Hematopoietic multipotent progenitor cell (in vitro differentiated cells): ENCODE measurements around the gene CACNA1C. TPM values are rescaled to one million over a fixed set of nuclear protein-coding genes. Genes with fewer than 3 reads are reported as not detected.

ENCODE experiments used
- DNase-seq, 3 donors: peaks; one replicate each; pipeline ENCODE4 v3.0.0-alpha.2; 2011 to 2015; ENCODE audit warnings: low read depth in 2 of 3, low spot score in 2 of 3
- total RNA-seq: library from RNA; depleted of rRNA; stranded (reverse); fragments of >200 nt; gene quantifications from one replicate; pipeline ENCODE4 v1.2.3, GENCODE V29; 2012

The CACNA1C gene
- total RNA-seq, 1 donor: 0.54 TPM

GRCh38 chr12:2136901-2137300 lies 84.1 kb downstream of the CACNA1C start:
- DNase-seq: no peak

- DNase-seq: no peak
Measured at GRCh38 chr12:2137711-2138110, 84.9 kb downstream of the CACNA1C start.

- DNase-seq: no peak
Measured at GRCh38 chr12:2138294-2138693, 85.5 kb downstream of the CACNA1C start.

GRCh38 chr12:2138871-2139308 lies 86.1 kb downstream of the CACNA1C start:
- DNase-seq: no peak

GRCh38 chr12:2139651-2140050 lies 86.9 kb downstream of the CACNA1C start:
- DNase-seq: no peak

GRCh38 chr12:2140858-2141519 lies 88.2 kb downstream of the CACNA1C start:
- DNase-seq: no peak

- DNase-seq: no peak
Measured at GRCh38 chr12:2142068-2142467, 89.3 kb downstream of the CACNA1C start.

GRCh38 chr12:2144951-2145350 lies 92.2 kb downstream of the CACNA1C start:
- DNase-seq: no peak

- no peak for DNase-seq
Measured at GRCh38 chr12:2145433-2145998, 92.7 kb downstream of the CACNA1C start.

- DNase-seq: no peak
Measured at GRCh38 chr12:2147335-2147734, 94.5 kb downstream of the CACNA1C start.

GRCh38 chr12:2149091-2149490 lies 96.3 kb downstream of the CACNA1C start:
- no peak for DNase-seq

GRCh38 chr12:2150833-2151232 lies 98.0 kb downstream of the CACNA1C start:
- DNase-seq: no peak

GRCh38 chr12:2151391-2151790 lies 98.6 kb downstream of the CACNA1C start:
- no peak for DNase-seq

- DNase-seq: no peak
Measured at GRCh38 chr12:2152134-2152533, 99.3 kb downstream of the CACNA1C start.

GRCh38 chr12:2154050-2154449 lies 101.3 kb downstream of the CACNA1C start:
- DNase-seq: no peak

GRCh38 chr12:2154521-2154920 lies 101.7 kb downstream of the CACNA1C start:
- DNase-seq: no peak

GRCh38 chr12:2156333-2156732 lies 103.5 kb downstream of the CACNA1C start:
- DNase-seq: no peak

- no peak for DNase-seq
Measured at GRCh38 chr12:2160043-2160442, 107.3 kb downstream of the CACNA1C start.

- DNase-seq: no peak
Measured at GRCh38 chr12:2161473-2161872, 108.7 kb downstream of the CACNA1C start.

- no peak for DNase-seq
Measured at GRCh38 chr12:2163177-2163941, 110.6 kb downstream of the CACNA1C start.

GRCh38 chr12:2165021-2165420 lies 112.2 kb downstream of the CACNA1C start:
- DNase-seq: no peak

- no peak for DNase-seq
Measured at GRCh38 chr12:2165927-2166326, 113.1 kb downstream of the CACNA1C start.
